ENCODE results near the gene TRIM67.

Gene TRIM67

DNA sequence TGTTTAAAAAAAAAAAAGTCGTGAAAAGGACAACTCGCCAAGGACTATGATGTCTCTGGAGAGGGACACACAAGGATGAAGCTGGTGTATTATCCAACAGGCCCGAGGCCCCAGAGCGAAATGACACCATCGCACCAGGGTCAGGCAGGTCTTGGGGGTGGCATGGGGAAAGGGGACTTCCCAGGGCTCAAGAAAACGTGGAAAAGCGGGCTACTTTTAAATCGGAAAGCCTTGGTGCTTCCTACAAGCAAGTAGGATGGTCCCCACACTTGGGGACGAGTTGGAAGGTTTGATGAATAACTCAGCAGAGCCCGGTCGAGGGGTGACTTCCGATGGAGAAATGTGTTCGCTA lies 78.6 kb downstream of the TRIM67 start:
- H3K4me3 ChIP-seq (ENCODE audit: low read length): peak overlapping the region; percentile 83
- H3K27me3 ChIP-seq (replicated peaks; ENCODE audit: insufficient read depth, low read length): no peaks in the 10 kb centered on the region
- H3K9me2 ChIP-seq (replicated peaks; ENCODE audit: insufficient read depth, low read length): no peaks in the 10 kb centered on the region
- H3K4me1 ChIP-seq (ENCODE audit: low read length): peaks cover 19% of the 10 kb centered on the region
- H3K9ac ChIP-seq (ENCODE audit: low read length): peak overlapping the region; percentile 85
- no peak for DNase-seq
- peak overlapping the region; percentile 29; the same call in 1 of the 2 replicates for H3K27ac ChIP-seq (ENCODE audit: low read length)
- H3F3A ChIP-seq (ENCODE audit: insufficient read depth, low read length): no peaks in the 10 kb centered on the region
- H3K9me3 ChIP-seq (replicated peaks; ENCODE audit: insufficient read depth, low read length): no peaks in the 10 kb centered on the region
- H3K4me2 ChIP-seq (ENCODE audit: low read depth, low read length): peak overlapping the region; percentile 93
- no peak for TF ChIP-seq CTCF (IDR thresholded peaks at IDR 0.05; ENCODE audit: low read length)
- no peak for TF ChIP-seq EZH2 (optimal IDR thresholded peaks at IDR 0.05; ENCODE audit: low read depth, low read length)
- TF ChIP-seq EZH2phosphoT487 (IDR thresholded peaks at IDR 0.05; ENCODE audit: low read length): no peak
- H2AFZ ChIP-seq (ENCODE audit: low read length): peak overlapping the region; percentile 89
- H4K20me1 ChIP-seq (ENCODE audit: insufficient read depth, low read length): no peaks in the 10 kb centered on the region
- 0 out of 2 replicates have a peak, but pooled peaks cover 3% of the 10 kb centered on the region for H3K36me3 ChIP-seq (replicated peaks; ENCODE audit: insufficient read depth, low read length)
- peaks cover 65% of the 10 kb centered on the region for H3K79me2 ChIP-seq (ENCODE audit: low read length)

- peak; percentile 93 for DNase-seq
These were observed 79.3 kb downstream of the TRIM67 start, which contains the start of gene GNPAT for GRCh38 chr1:231240883-231241735. Gene GNPAT, plus strand, starts transcription at chr1:231241212. Its CDS starts 167 bp downstream, at chr1:231241379.

GRCh38 chr1:231241750-231242149 lies 79.9 kb downstream of the TRIM67 start:
- Histone ChIP-seq H3K79me2 (ENCODE audit: low read length) (peaks cover 75% of the 10 kb centered on the region), H3K9ac (ENCODE audit: low read length) (peak overlapping the region; percentile 85)

More at GRCh38 chr1:231240883-231241735, 79.3 kb downstream of the TRIM67 start, which contains the start of gene GNPAT:
- H3K4me2 ChIP-seq (ENCODE audit: low read depth, low read length): peak within 1 kb of the TSS; percentile 93
- no peaks in the 10 kb centered on the region for H4K20me1 ChIP-seq (ENCODE audit: insufficient read depth, low read length)
- peaks cover 68% of the 10 kb centered on the region for H3K79me2 ChIP-seq (ENCODE audit: low read length)
- H3K9me2 ChIP-seq (replicated peaks; ENCODE audit: insufficient read depth, low read length): no peaks in the 10 kb centered on the region
- H3K27ac ChIP-seq (ENCODE audit: low read length): peak within 1 kb of the TSS; percentile 29; the same call in 1 of the 2 replicates
- H3K9me3 ChIP-seq (replicated peaks; ENCODE audit: insufficient read depth, low read length): no peaks in the 10 kb centered on the region
- no peaks in the 10 kb centered on the region for H3F3A ChIP-seq (ENCODE audit: insufficient read depth, low read length)
- H3K27me3 ChIP-seq (replicated peaks; ENCODE audit: insufficient read depth, low read length): no peaks in the 10 kb centered on the region
- peaks cover 19% of the 10 kb centered on the region for H3K4me1 ChIP-seq (ENCODE audit: low read length)
- H3K9ac ChIP-seq (ENCODE audit: low read length): peak within 1 kb of the TSS; percentile 85
- H3K36me3 ChIP-seq (replicated peaks; ENCODE audit: insufficient read depth, low read length): 0 out of 2 replicates have a peak, but pooled peaks cover 3% of the 10 kb centered on the region
- TF ChIP-seq EZH2 (optimal IDR thresholded peaks at IDR 0.05; ENCODE audit: low read depth, low read length) (no peak), CTCF (IDR thresholded peaks at IDR 0.05; ENCODE audit: low read length) (no peak), EZH2phosphoT487 (IDR thresholded peaks at IDR 0.05; ENCODE audit: low read length) (no peak)
- H2AFZ ChIP-seq (ENCODE audit: low read length): peak within 1 kb of the TSS; percentile 89
- peak within 1 kb of the TSS; percentile 83 for H3K4me3 ChIP-seq (ENCODE audit: low read length)

More at GRCh38 chr1:231241750-231242149, 79.9 kb downstream of the TRIM67 start:
- Histone ChIP-seq H4K20me1 (ENCODE audit: insufficient read depth, low read length) (no peaks in the 10 kb centered on the region), H3K27ac (ENCODE audit: low read length) (peak overlapping the region; percentile 26; the same call in 1 of the 2 replicates), H3K9me3 (replicated peaks; ENCODE audit: insufficient read depth, low read length) (no peaks in the 10 kb centered on the region), H3F3A (ENCODE audit: insufficient read depth, low read length) (no peaks in the 10 kb centered on the region), H3K9me2 (replicated peaks; ENCODE audit: insufficient read depth, low read length) (no peaks in the 10 kb centered on the region), H3K4me2 (ENCODE audit: low read depth, low read length) (peak overlapping the region; percentile 86), H3K4me1 (ENCODE audit: low read length) (peaks cover 19% of the 10 kb centered on the region), H3K27me3 (replicated peaks; ENCODE audit: insufficient read depth, low read length) (no peaks in the 10 kb centered on the region), H3K36me3 (replicated peaks; ENCODE audit: insufficient read depth, low read length) (0 out of 2 replicates have a peak, but pooled peaks cover 3% of the 10 kb centered on the region), H2AFZ (ENCODE audit: low read length) (peak overlapping the region; percentile 89), H3K4me3 (ENCODE audit: low read length) (peak overlapping the region; percentile 83)
- peak; percentile 28 for DNase-seq
- TF ChIP-seq CTCF (IDR thresholded peaks at IDR 0.05; ENCODE audit: low read length) (peak; percentile 19; the same call in 1 of the 2 replicates), EZH2phosphoT487 (IDR thresholded peaks at IDR 0.05; ENCODE audit: low read length) (no peak), EZH2 (optimal IDR thresholded peaks at IDR 0.05; ENCODE audit: low read depth, low read length) (no peak)
